ENCODE results near the gene FZR1. TPM values are rescaled to one million over a fixed set of nuclear protein-coding genes. Genes with fewer than 3 reads are reported as not detected.

The FZR1 gene
- total and polyA plus RNA-seq, 2 of the 13 experiments (the other 11 are each of a cell fraction or from before 2014, with no cell fraction given), result 29.0 to 30.8 TPM

- no peaks in the 10 kb centered on the region for H3K36me3 ChIP-seq (replicated peaks in 1 of 2; ENCODE audit: control insufficient read depth in 1 of 2, insufficient read depth in 2 of 2, low read length in 2 of 2)
- H4K20me1 ChIP-seq (ENCODE audit: insufficient read depth, low read length), result no peaks in the 10 kb centered on the region
- intact Hi-C loops (cut with micrococcal nuclease; ENCODE audit: unreplicated experiment) (no loop called here), in situ Hi-C loops (cut with HindIII; ENCODE audit: extremely low pct_ligation_motif_present, low pct_unique_long_range_greater_than_20kb) (no loop called here)
- ATAC-seq (peak; percentile 86), DNase-seq (ENCODE audit: low spot score) (peak; percentile 73), FAIRE-seq (peak; percentile 78)
- no peaks in the 10 kb centered on the region for H3K9me3 ChIP-seq (ENCODE audit: low read length)
- no TSS peak for BruUV-seq (replicated peaks)
- CTCF ChIA-PET (ENCODE audit: low intra/inter-chr PET ratio, low total read pairs), result interaction anchor here (1.0 kb wide), 1 partner anchor 154 kb away, joined by 3 read pairs; no protein-coding TSS in a partner anchor
- H3K27me3 ChIP-seq (ENCODE audit: control insufficient read depth in 1 of 2, insufficient read depth in 2 of 2, low read length in 2 of 2), result no peaks in the 10 kb centered on the region
- H3K79me2 ChIP-seq (ENCODE audit: insufficient read depth, low read length), result no peaks in the 10 kb centered on the region
- POLR2A ChIA-PET, result interaction anchor here (0.6 to 3.0 kb wide), 8 partner anchors 8 to 196 kb away, joined by 3 to 24 read pairs (median 6); partner anchors contain the start of genes DOHH and MFSD12
- H3K4me2 ChIP-seq (ENCODE audit: low read depth, low read length), result peak within 1 kb of the TSS; percentile 61
- peak within 1 kb of the TSS; percentile 45 for H3K27ac ChIP-seq (ENCODE audit: extremely low read length, insufficient read depth, low read length)
- H3K4me3 ChIP-seq (replicated peaks in 1 of 3; ENCODE audit: insufficient read depth in 1 of 3, low read depth in 2 of 3, low read length in 3 of 3), result peak within 1 kb of the TSS; percentile 44 to 67 (median 60); a peak in 5 of 6 replicates
- H2AFZ ChIP-seq (ENCODE audit: low read length), result no peak within 1 kb of the TSS
- H3K4me1 ChIP-seq (ENCODE audit: insufficient read depth, low read length), result peaks cover 20% of the 10 kb centered on the region
- 0 out of 2 replicates have a peak within 1 kb of the TSS, but pooled peaks have one; percentile 28 for H3K9ac ChIP-seq (ENCODE audit: insufficient read depth, low read depth, low read length)
- 5% methylated on average over 13 of the region's 27 CpGs for WGBS (ENCODE audit: low lambda C conversion rate)
- TF ChIP-seq RNF2 (conservative IDR thresholded peaks at IDR 0.05; ENCODE audit: low read depth) (no peak), ZNF143 (CRISPR knock-in tag; IDR thresholded peaks at IDR 0.05) (no peak), SALL2 (CRISPR knock-in tag; IDR thresholded peaks at IDR 0.05) (no peak), ZNF354B (CRISPR knock-in tag; IDR thresholded peaks at IDR 0.05) (no peak), TFAP4 (IDR thresholded peaks at IDR 0.05; ENCODE audit: borderline replicate concordance, low read depth) (peak; percentile 65; the same call in 1 of the 2 replicates), ZBTB25 (CRISPR knock-in tag; IDR thresholded peaks at IDR 0.05) (no peak), LBX2 (CRISPR knock-in tag; IDR thresholded peaks at IDR 0.05; ENCODE audit: borderline replicate concordance) (no peak), SRSF9 (IDR thresholded peaks at IDR 0.05; ENCODE audit: borderline replicate concordance, insufficient read depth, low read depth, low read length, poor library complexity, severe bottlenecking) (no peak), ZBTB43 (CRISPR knock-in tag; conservative IDR thresholded peaks at IDR 0.05) (no peak), SUZ12 (IDR thresholded peaks at IDR 0.05; ENCODE audit: low read depth, low read length) (no peak), ZNF468 (CRISPR knock-in tag; IDR thresholded peaks at IDR 0.05) (no peak), ZNF101 (CRISPR knock-in tag; IDR thresholded peaks at IDR 0.05; ENCODE audit: borderline replicate concordance, low read depth) (no peak), E2F2 (CRISPR knock-in tag; IDR thresholded peaks at IDR 0.05; ENCODE audit: borderline replicate concordance) (no peak), CREB3 (CRISPR knock-in tag; IDR thresholded peaks at IDR 0.05) (peak; percentile 46; the same call in 1 of the 2 replicates), ZNF772 (CRISPR knock-in tag; IDR thresholded peaks at IDR 0.05) (peak; percentile 44; the same call in 1 of the 2 replicates), ZNF567 (CRISPR knock-in tag; IDR thresholded peaks at IDR 0.05; ENCODE audit: borderline replicate concordance) (no peak), BCL6 (CRISPR knock-in tag; IDR thresholded peaks at IDR 0.05) (0 out of 2 replicates have a peak, but pooled peaks have one; percentile 18), SP5 (CRISPR knock-in tag; IDR thresholded peaks at IDR 0.05; ENCODE audit: borderline replicate concordance, low read depth) (peak; percentile 57)
Observed at GRCh38 chr19:3480383-3481091, 25.6 kb upstream of the FZR1 start, which contains the start of gene SMIM24. TSS of gene SMIM24 (minus strand) at chr19:3480525. CDS start at chr19:3480463, 62 bp downstream.

Measured in HepG2 (cell line).